Uterus (tissue), 2 donors: ENCODE data around the gene SH3YL1.

Experiments
- POLR2A ChIP-seq, 2 donors: fragments of 450-650 bp; IDR thresholded peaks; one replicate each; pipeline ENCODE4 v1.6.1; 2016; ENCODE audit warnings: antibody characterized with exemption in 2 of 2, mild to moderate bottlenecking in 1 of 2, moderate library complexity in 1 of 2
- TF ChIP-seq, protein P1 (sequence below), 4 experiments: fragments of 200-600 bp in 2 of 4; fragments of 450-650 bp in 2 of 4; sonication (generic) in 2 of 4; IDR thresholded peaks; one replicate each; pipeline ENCODE4 v1.5.1; 2016 to 2019; ENCODE audit warnings: antibody characterized with exemption in 4 of 4, mild to moderate bottlenecking in 2 of 4, moderate library complexity in 1 of 4

DNA sequence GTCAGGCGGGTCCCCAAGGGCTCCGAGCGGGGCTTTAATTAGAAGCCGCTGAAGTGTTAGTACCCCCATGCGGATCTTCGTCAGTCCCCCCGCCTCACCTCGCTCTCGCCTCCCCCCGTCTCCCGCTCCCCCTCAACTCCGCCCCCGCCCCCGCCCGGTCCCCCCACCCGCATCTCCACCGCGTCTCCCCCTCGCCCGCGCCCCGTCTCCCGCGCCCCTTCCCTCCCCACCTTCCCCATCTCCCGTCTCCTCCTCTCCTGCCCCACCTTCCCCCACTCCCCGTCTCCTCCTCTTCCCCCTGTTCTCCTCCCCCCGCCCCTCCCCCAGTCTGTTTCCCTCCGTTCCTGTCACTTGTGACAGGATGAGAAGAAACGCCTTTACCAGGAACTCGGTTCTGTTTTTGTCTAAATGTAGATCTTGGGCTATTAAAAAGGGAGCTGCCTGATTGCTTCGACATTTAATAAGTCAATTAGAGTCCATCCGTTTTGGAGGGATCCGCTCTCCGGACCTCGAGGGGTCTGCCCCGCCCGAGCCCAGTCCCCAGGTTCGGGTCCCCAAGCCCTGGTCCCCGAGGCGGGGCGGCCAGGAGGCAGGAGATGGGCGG, 25.0 kb upstream of the SH3YL1 start:
- TF ChIP-seq, protein P1, sequence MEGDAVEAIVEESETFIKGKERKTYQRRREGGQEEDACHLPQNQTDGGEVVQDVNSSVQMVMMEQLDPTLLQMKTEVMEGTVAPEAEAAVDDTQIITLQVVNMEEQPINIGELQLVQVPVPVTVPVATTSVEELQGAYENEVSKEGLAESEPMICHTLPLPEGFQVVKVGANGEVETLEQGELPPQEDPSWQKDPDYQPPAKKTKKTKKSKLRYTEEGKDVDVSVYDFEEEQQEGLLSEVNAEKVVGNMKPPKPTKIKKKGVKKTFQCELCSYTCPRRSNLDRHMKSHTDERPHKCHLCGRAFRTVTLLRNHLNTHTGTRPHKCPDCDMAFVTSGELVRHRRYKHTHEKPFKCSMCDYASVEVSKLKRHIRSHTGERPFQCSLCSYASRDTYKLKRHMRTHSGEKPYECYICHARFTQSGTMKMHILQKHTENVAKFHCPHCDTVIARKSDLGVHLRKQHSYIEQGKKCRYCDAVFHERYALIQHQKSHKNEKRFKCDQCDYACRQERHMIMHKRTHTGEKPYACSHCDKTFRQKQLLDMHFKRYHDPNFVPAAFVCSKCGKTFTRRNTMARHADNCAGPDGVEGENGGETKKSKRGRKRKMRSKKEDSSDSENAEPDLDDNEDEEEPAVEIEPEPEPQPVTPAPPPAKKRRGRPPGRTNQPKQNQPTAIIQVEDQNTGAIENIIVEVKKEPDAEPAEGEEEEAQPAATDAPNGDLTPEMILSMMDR (IDR thresholded peaks at IDR 0.05): no peak
- TF ChIP-seq POLR2A (IDR thresholded peaks at IDR 0.05): no peak
